Glutamatergic neuron (in vitro differentiated cells): ENCODE data around the gene PAQR7. TPM values are rescaled to one million over a fixed set of nuclear protein-coding genes. Genes with fewer than 3 reads are reported as not detected.

ENCODE experiments used
- DNase-seq: peaks from one replicate; pipeline ENCODE4 v3.0.0; 2022
- H3K27ac Mint-ChIP-seq: one replicate; pipeline ENCODE4 v1.8.0; 2020; ENCODE audit warnings: mild to moderate bottlenecking, mixed read lengths, inconsistent platforms; ENCODE audit not compliant: unreplicated experiment
- H3K27me3 Mint-ChIP-seq: one replicate; pipeline ENCODE4 v1.8.0; 2020; ENCODE audit warnings: mild to moderate bottlenecking, moderate library complexity, mixed read lengths, inconsistent platforms; ENCODE audit not compliant: unreplicated experiment
- H3K36me3 Mint-ChIP-seq: one replicate; pipeline ENCODE4 v1.8.0; 2020; ENCODE audit warnings: mild to moderate bottlenecking, mixed read lengths, inconsistent platforms; ENCODE audit not compliant: unreplicated experiment
- H3K4me1 Mint-ChIP-seq: one replicate; pipeline ENCODE4 v1.8.0; 2020; ENCODE audit warnings: mild to moderate bottlenecking, low read depth, mixed read lengths, inconsistent platforms; ENCODE audit not compliant: unreplicated experiment
- H3K4me3 Mint-ChIP-seq: one replicate; pipeline ENCODE4 v1.8.0; 2020; ENCODE audit warnings: mild to moderate bottlenecking, mixed read lengths, inconsistent platforms; ENCODE audit not compliant: unreplicated experiment
- H3K9me3 Mint-ChIP-seq: one replicate; pipeline ENCODE4 v1.8.0; 2020; ENCODE audit warnings: mild to moderate bottlenecking, moderate library complexity, mixed read lengths, inconsistent platforms; ENCODE audit not compliant: unreplicated experiment
- CTCF ChIP-seq: fragments of 200-600 bp; sonication (generic); IDR thresholded peaks from one replicate; pipeline ENCODE4 v1.5.0; 2021; ENCODE audit not compliant: partially characterized antibody, unreplicated experiment
- total RNA-seq: library from RNA; stranded (reverse); fragmentation: NEBNext Ultra II Directional; extraction: Animal tissue kit (Norgen Biotek cat#: 25700); gene quantifications from one replicate; pipeline ENCODE4 v1.2.1, GENCODE V29; 2021; ENCODE audit not compliant: unreplicated experiment

Gene PAQR7
- total RNA-seq, 1 donor from 2014 or later = 6.4 TPM

GRCh38 chr1:25912076-25912831, 36.7 kb upstream of the PAQR7 start:
- Mint-ChIP-seq H3K9me3 (peaks cover 6% of the 10 kb centered on the region), H3K36me3 (no peaks in the 10 kb centered on the region), H3K4me3 (no peak overlapping the region), H3K27ac (no peak overlapping the region), H3K27me3 (peaks cover 9% of the 10 kb centered on the region), H3K4me1 (peaks cover 15% of the 10 kb centered on the region)
- TF ChIP-seq CTCF = no peak
- no peak for DNase-seq

GRCh38 chr1:25911162-25911561, 35.7 kb upstream of the PAQR7 start:
- peaks cover 13% of the 10 kb centered on the region for H3K9me3 Mint-ChIP-seq
- peaks cover 15% of the 10 kb centered on the region for H3K27me3 Mint-ChIP-seq
- H3K36me3 Mint-ChIP-seq = no peaks in the 10 kb centered on the region
- no peak for DNase-seq
- no peak overlapping the region for H3K4me3 Mint-ChIP-seq
- no peak for TF ChIP-seq CTCF
- H3K27ac Mint-ChIP-seq = no peak overlapping the region
- H3K4me1 Mint-ChIP-seq = peaks cover 19% of the 10 kb centered on the region

- H3K4me3 Mint-ChIP-seq = peak overlapping the region; percentile 57
- no peak for TF ChIP-seq CTCF
- H3K36me3 Mint-ChIP-seq = no peaks in the 10 kb centered on the region
- no peak for DNase-seq
- H3K27ac Mint-ChIP-seq = peak overlapping the region; percentile 57
- H3K27me3 Mint-ChIP-seq = peaks cover 21% of the 10 kb centered on the region
- H3K9me3 Mint-ChIP-seq = peaks cover 23% of the 10 kb centered on the region
- peaks cover 19% of the 10 kb centered on the region for H3K4me1 Mint-ChIP-seq
Measured at GRCh38 chr1:25909040-25909439, 33.5 kb upstream of the PAQR7 start.

GRCh38 chr1:25908161-25908560, 32.7 kb upstream of the PAQR7 start:
- Mint-ChIP-seq H3K9me3 (peaks cover 23% of the 10 kb centered on the region), H3K36me3 (no peaks in the 10 kb centered on the region), H3K27ac (peak overlapping the region; percentile 99), H3K4me1 (peaks cover 21% of the 10 kb centered on the region), H3K4me3 (peak overlapping the region; percentile 32), H3K27me3 (peaks cover 21% of the 10 kb centered on the region)
- no peak for TF ChIP-seq CTCF
- no peak for DNase-seq

- peak overlapping the region; percentile 99 for H3K27ac Mint-ChIP-seq
- H3K27me3 Mint-ChIP-seq = peaks cover 21% of the 10 kb centered on the region
- H3K4me1 Mint-ChIP-seq = peaks cover 23% of the 10 kb centered on the region
- peak overlapping the region; percentile 88 for H3K4me3 Mint-ChIP-seq
- peaks cover 24% of the 10 kb centered on the region for H3K9me3 Mint-ChIP-seq
- DNase-seq = no peak
- H3K36me3 Mint-ChIP-seq = no peaks in the 10 kb centered on the region
- TF ChIP-seq CTCF = no peak
Measured at GRCh38 chr1:25907601-25908000, 32.1 kb upstream of the PAQR7 start.
